HepG2 (cell line): Measurements from ENCODE around the gene PITRM1. TPM values are rescaled to one million over a fixed set of nuclear protein-coding genes. Genes with fewer than 3 reads are reported as not detected.

Source experiments
- ARHGAP35 ChIP-seq: sonication (generic); formaldehyde crosslinking; IDR thresholded peaks from 2 replicates; pipeline ENCODE4 v1.9.0; 2022; ENCODE audit warnings: mild to moderate bottlenecking, inconsistent platforms, moderate library complexity, missing genetic modification reagents, borderline replicate concordance
- EZH2 ChIP-seq: conservative IDR thresholded peaks from 2 replicates; pipeline ENCODE4 v1.6.1; 2012; ENCODE audit warnings: mild to moderate bottlenecking, low read depth, low read length, moderate library complexity
- HOXD1 ChIP-seq: sonication (generic); formaldehyde crosslinking; IDR thresholded peaks from 2 replicates; pipeline ENCODE4 v1.5.0; 2020; ENCODE audit warnings: missing genetic modification reagents
- KDM2A ChIP-seq: sonication (generic); formaldehyde crosslinking; IDR thresholded peaks from 2 replicates; pipeline ENCODE4 v1.4.0; 2020; ENCODE audit warnings: low read depth, missing genetic modification reagents, borderline replicate concordance
- MTF2 ChIP-seq: sonication (generic); formaldehyde crosslinking; IDR thresholded peaks from 2 replicates; pipeline ENCODE4 v1.5.0; 2020; ENCODE audit warnings: missing genetic modification reagents, borderline replicate concordance
- NFE2 ChIP-seq: sonication (generic); formaldehyde crosslinking; IDR thresholded peaks from 2 replicates; pipeline ENCODE4 v1.4.0; 2020; ENCODE audit warnings: missing genetic modification reagents
- SATB2 ChIP-seq: sonication (generic); formaldehyde crosslinking; IDR thresholded peaks from 2 replicates; pipeline ENCODE4 v1.5.0; 2020; ENCODE audit warnings: missing genetic modification reagents
- TRIM24 ChIP-seq: sonication (generic); formaldehyde crosslinking; IDR thresholded peaks from 2 replicates; pipeline ENCODE4 v1.8.0; 2022; ENCODE audit warnings: mild to moderate bottlenecking, missing genetic modification reagents
- ZBTB26 ChIP-seq: IDR thresholded peaks from 2 replicates; pipeline ENCODE4 v1.6.1; 2016; ENCODE audit warnings: missing compliant biosample characterization, missing genetic modification reagents, borderline replicate concordance
- ZBTB3 ChIP-seq: sonication (generic); formaldehyde crosslinking; IDR thresholded peaks from 2 replicates; pipeline ENCODE4 v1.4.0; 2020; ENCODE audit warnings: low read depth, mild to moderate bottlenecking, moderate library complexity, missing genetic modification reagents, borderline replicate concordance
- ZBTB39 ChIP-seq: sonication (generic); formaldehyde crosslinking; IDR thresholded peaks from 2 replicates; pipeline ENCODE4 v1.5.0; 2020; ENCODE audit warnings: missing genetic modification reagents
- ZNF160 ChIP-seq: sonication (generic); formaldehyde crosslinking; IDR thresholded peaks from 2 replicates; pipeline ENCODE4 v1.8.0; 2022; ENCODE audit warnings: mild to moderate bottlenecking, inconsistent platforms, missing genetic modification reagents
- ZNF20 ChIP-seq: sonication (generic); formaldehyde crosslinking; IDR thresholded peaks from 2 replicates; pipeline ENCODE4 v1.4.0; 2020; ENCODE audit warnings: mild to moderate bottlenecking, moderate library complexity, missing genetic modification reagents
- ZNF460 ChIP-seq: sonication (generic); formaldehyde crosslinking; IDR thresholded peaks from 2 replicates; pipeline ENCODE4 v1.5.1; 2020; ENCODE audit warnings: missing genetic modification reagents, mild to moderate bottlenecking, borderline replicate concordance
- ZNF703 ChIP-seq: sonication (generic); formaldehyde crosslinking; IDR thresholded peaks from 2 replicates; pipeline ENCODE4 v1.5.1; 2020; ENCODE audit warnings: missing genetic modification reagents, mild to moderate bottlenecking, moderate library complexity, borderline replicate concordance
- ZNF713 ChIP-seq: sonication (generic); formaldehyde crosslinking; IDR thresholded peaks from 2 replicates; pipeline ENCODE4 v1.4.0; 2020; ENCODE audit warnings: mild to moderate bottlenecking, missing genetic modification reagents
- ZNF724P ChIP-seq: sonication (generic); formaldehyde crosslinking; IDR thresholded peaks from 2 replicates; pipeline ENCODE4 v1.8.0; 2022; ENCODE audit warnings: missing genetic modification reagents, borderline replicate concordance
- ZNF792 ChIP-seq: IDR thresholded peaks from 2 replicates; pipeline ENCODE4 v1.6.1; 2016
- ZXDC ChIP-seq: sonication (generic); formaldehyde crosslinking; IDR thresholded peaks from 2 replicates; pipeline ENCODE4 v1.5.0; 2020; ENCODE audit warnings: mild to moderate bottlenecking, missing genetic modification reagents
- polyA plus RNA-seq, 8 experiments: library from polyadenylated mRNA; depleted of rRNA in 3 of 8; stranded (reverse) in 7 of 8; unstranded in 1 of 8; fragments of >200 nt; fragmentation: Illumina TruSeq in 4 of 8; extraction: Trizol in 4 of 8; gene quantifications; 2 replicates each; pipeline versions ENCODE4 v1.2.1 to v1.2.3, GENCODE V29; 2011 to 2016; ENCODE audit warnings: low read depth in 4 of 8, missing spikeins in 1 of 8, mixed read lengths in 1 of 8; ENCODE audit not compliant: insufficient read depth in 1 of 8
- total RNA-seq, 5 experiments: library from RNA; depleted of rRNA; stranded (reverse); fragments of >200 nt; fragmentation: Illumina TruSeq; extraction: Trizol; gene quantifications; 2 replicates each; pipeline ENCODE4 v1.2.3, GENCODE V29; 2016; ENCODE audit warnings: low read depth in 1 of 5
- TF ChIP-seq, protein P1 (sequence below): sonication (generic); formaldehyde crosslinking; IDR thresholded peaks from 2 replicates; pipeline ENCODE4 v1.4.0; 2020; ENCODE audit warnings: mild to moderate bottlenecking, missing genetic modification reagents
- TF ChIP-seq, protein P2 (sequence below): sonication (generic); formaldehyde crosslinking; IDR thresholded peaks from 2 replicates; pipeline ENCODE4 v1.8.1; 2023; ENCODE audit warnings: mild to moderate bottlenecking, moderate library complexity, missing genetic modification reagents

Gene PITRM1
- total and polyA plus RNA-seq, 2 of the 13 experiments (the other 11 are each of a cell fraction or from before 2014, with no cell fraction given): 16.4 to 29.0 TPM

- no peak for TF ChIP-seq ZBTB39
- TF ChIP-seq ZNF792 (CRISPR knock-in tag): peak; percentile 60; the same call in 1 of the 2 replicates
- TF ChIP-seq ZNF724P: 0 out of 2 replicates have a peak, but pooled peaks have one; percentile 69
- TF ChIP-seq, protein P1, sequence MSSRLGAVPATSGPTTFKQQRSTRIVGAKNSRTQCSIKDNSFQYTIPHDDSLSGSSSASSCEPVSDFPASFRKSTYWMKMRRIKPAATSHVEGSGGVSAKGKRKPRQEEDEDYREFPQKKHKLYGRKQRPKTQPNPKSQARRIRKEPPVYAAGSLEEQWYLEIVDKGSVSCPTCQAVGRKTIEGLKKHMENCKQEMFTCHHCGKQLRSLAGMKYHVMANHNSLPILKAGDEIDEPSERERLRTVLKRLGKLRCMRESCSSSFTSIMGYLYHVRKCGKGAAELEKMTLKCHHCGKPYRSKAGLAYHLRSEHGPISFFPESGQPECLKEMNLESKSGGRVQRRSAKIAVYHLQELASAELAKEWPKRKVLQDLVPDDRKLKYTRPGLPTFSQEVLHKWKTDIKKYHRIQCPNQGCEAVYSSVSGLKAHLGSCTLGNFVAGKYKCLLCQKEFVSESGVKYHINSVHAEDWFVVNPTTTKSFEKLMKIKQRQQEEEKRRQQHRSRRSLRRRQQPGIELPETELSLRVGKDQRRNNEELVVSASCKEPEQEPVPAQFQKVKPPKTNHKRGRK (CRISPR knock-in tag): no peak
- no peak for TF ChIP-seq ZNF703 (CRISPR knock-in tag)
- TF ChIP-seq HOXD1 (CRISPR knock-in tag): no peak
- TF ChIP-seq ZXDC (CRISPR knock-in tag): no peak
- no peak for TF ChIP-seq EZH2
- TF ChIP-seq ZNF460 (CRISPR knock-in tag): no peak
- TF ChIP-seq ZBTB26 (CRISPR knock-in tag): peak; percentile 70; the same call in 1 of the 2 replicates
- no peak for TF ChIP-seq MTF2 (CRISPR knock-in tag)
- TF ChIP-seq TRIM24 (CRISPR knock-in tag): no peak
- TF ChIP-seq ZNF713 (CRISPR knock-in tag): no peak
- TF ChIP-seq KDM2A (CRISPR knock-in tag): peak; percentile 78
- TF ChIP-seq ZNF160: peak; percentile 64; the same call in 1 of the 2 replicates
- TF ChIP-seq ARHGAP35 (CRISPR knock-in tag): 0 out of 2 replicates have a peak, but pooled peaks have one; percentile 58
- no peak for TF ChIP-seq SATB2 (CRISPR knock-in tag)
- TF ChIP-seq, protein P2, sequence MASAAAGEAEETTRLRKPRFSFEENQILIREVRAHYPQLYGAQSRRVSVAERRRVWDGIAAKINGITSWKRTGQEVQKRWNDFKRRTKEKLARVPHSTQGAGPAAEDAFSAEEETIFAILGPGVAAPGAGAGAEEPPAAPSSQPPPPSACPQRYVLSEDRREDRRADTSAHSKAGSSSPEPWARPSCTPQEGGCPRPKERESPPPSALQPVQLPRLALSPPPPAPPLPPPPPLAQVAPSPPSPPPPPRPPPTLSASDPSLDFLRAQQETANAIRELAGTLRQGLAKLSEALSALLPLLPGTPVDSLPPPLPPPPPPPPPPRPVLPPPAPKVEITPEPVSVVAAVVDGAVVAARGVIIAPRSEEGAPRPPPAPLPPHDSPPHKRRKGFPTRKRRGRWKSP (CRISPR knock-in tag): peak; percentile 78; the same call in 1 of the 2 replicates
- no peak for TF ChIP-seq ZNF20
- TF ChIP-seq ZBTB3: no peak
- no peak for TF ChIP-seq NFE2
Measured at GRCh38 chr10:3172446-3173170, at the start of gene PITRM1 (continued).
